ENCODE results near the gene RNF220. TPM values are rescaled to one million over a fixed set of nuclear protein-coding genes. Genes with fewer than 3 reads are reported as not detected.

RNF220 gene
- total RNA-seq, 6 experiments from 2014 or later: 19.2 to 57.9 (median 23.0) TPM

GRCh38 chr1:44418022-44418673 is 13.1 kb downstream of the RNF220 start:
- H3K27me3 ChIP-seq: peaks cover 10 to 44% of the 10 kb centered on the region in 2 donors
- 10% methylated on average over 40 of the region's 46 CpGs for WGBS (ENCODE audit: insufficient coverage, low coverage, low lambda C conversion rate, missing lambda C conversion rate)
- peaks cover 0 to 7% (median 0%) of the 10 kb centered on the region in 4 donors for H3K4me1 ChIP-seq
- H3K9me3 ChIP-seq: no peaks in the 10 kb centered on the region
- TF ChIP-seq POLR2A (IDR thresholded peaks at IDR 0.05) (no peak), CTCF (IDR thresholded peaks at IDR 0.05) (no peak)
- no peaks in the 10 kb centered on the region for H3K36me3 ChIP-seq
- ATAC-seq (no peak), DNase-seq (no peak)
- intact Hi-C loops (cut with DNase I): no loop called here
- no peak overlapping the region for H3K27ac ChIP-seq
- H3K4me3 ChIP-seq: no peak overlapping the region

GRCh38 chr1:44419901-44420300 is 14.8 kb downstream of the RNF220 start:
- 47% methylated on average over 3 of the region's 3 CpGs for WGBS (ENCODE audit: insufficient coverage, low coverage, low lambda C conversion rate, missing lambda C conversion rate)
- Histone ChIP-seq H3K9me3 (no peaks in the 10 kb centered on the region), H3K27ac (no peak overlapping the region), H3K27me3 (peaks cover 10 to 44% of the 10 kb centered on the region in 2 donors), H3K4me3 (no peak overlapping the region), H3K36me3 (no peaks in the 10 kb centered on the region), H3K4me1 (peaks cover 0 to 10% (median 0%) of the 10 kb centered on the region in 4 donors)
- intact Hi-C loops (cut with DNase I): no loop called here
- TF ChIP-seq CTCF (IDR thresholded peaks at IDR 0.05): no peak
- TF ChIP-seq POLR2A (IDR thresholded peaks at IDR 0.05): no peak
- DNase-seq: no peak
- ATAC-seq: no peak

- TF ChIP-seq CTCF (IDR thresholded peaks at IDR 0.05) (no peak), POLR2A (IDR thresholded peaks at IDR 0.05) (no peak)
- H3K9me3 ChIP-seq: no peaks in the 10 kb centered on the region
Observed at GRCh38 chr1:44420535-44420934, 15.5 kb downstream of the RNF220 start.

GRCh38 chr1:44421446-44421884 is 16.4 kb downstream of the RNF220 start:
- DNase-seq (no peak), ATAC-seq (no peak)
- WGBS (ENCODE audit: insufficient coverage, low coverage, low lambda C conversion rate, missing lambda C conversion rate): 32% methylated on average over 4 of the region's 4 CpGs
- no peaks in the 10 kb centered on the region for H3K36me3 ChIP-seq
- H3K27ac ChIP-seq: no peak overlapping the region
- H3K27me3 ChIP-seq: peaks cover 10 to 42% of the 10 kb centered on the region in 2 donors
- intact Hi-C loops (cut with DNase I): no loop called here
- H3K9me3 ChIP-seq: no peaks in the 10 kb centered on the region
- TF ChIP-seq POLR2A (IDR thresholded peaks at IDR 0.05) (no peak), CTCF (IDR thresholded peaks at IDR 0.05) (no peak)
- H3K4me1 ChIP-seq: peaks cover 0 to 10% (median 0%) of the 10 kb centered on the region in 4 donors
- H3K4me3 ChIP-seq: no peak overlapping the region

More at GRCh38 chr1:44420535-44420934, 15.5 kb downstream of the RNF220 start:
- ATAC-seq (no peak), DNase-seq (no peak)
- intact Hi-C loops (cut with DNase I): no loop called here
- H3K4me3 ChIP-seq: no peak overlapping the region
- peaks cover 0 to 10% (median 0%) of the 10 kb centered on the region in 4 donors for H3K4me1 ChIP-seq
- WGBS (ENCODE audit: insufficient coverage, low coverage, low lambda C conversion rate, missing lambda C conversion rate): 87% methylated on average over 2 of the region's 2 CpGs
- H3K27ac ChIP-seq: no peak overlapping the region
- H3K36me3 ChIP-seq: no peaks in the 10 kb centered on the region
- peaks cover 10 to 44% of the 10 kb centered on the region in 2 donors for H3K27me3 ChIP-seq
